ENCODE data around the gene PCDHGA5. TPM values are rescaled to one million over a fixed set of nuclear protein-coding genes. Genes with fewer than 3 reads are reported as not detected.
"Not testable (repeated sequence)": the region's sequence is repeated elsewhere in the genome, so short reads cannot be mapped to it uniquely, and the experiment has no call there.

PCDHGA5 gene
- total RNA-seq, result 10 to 100 TPM in 1 of 4 donors, 1 to 10 TPM in 3; 2.0 to 14.5 (median 3.3) TPM

DNA sequence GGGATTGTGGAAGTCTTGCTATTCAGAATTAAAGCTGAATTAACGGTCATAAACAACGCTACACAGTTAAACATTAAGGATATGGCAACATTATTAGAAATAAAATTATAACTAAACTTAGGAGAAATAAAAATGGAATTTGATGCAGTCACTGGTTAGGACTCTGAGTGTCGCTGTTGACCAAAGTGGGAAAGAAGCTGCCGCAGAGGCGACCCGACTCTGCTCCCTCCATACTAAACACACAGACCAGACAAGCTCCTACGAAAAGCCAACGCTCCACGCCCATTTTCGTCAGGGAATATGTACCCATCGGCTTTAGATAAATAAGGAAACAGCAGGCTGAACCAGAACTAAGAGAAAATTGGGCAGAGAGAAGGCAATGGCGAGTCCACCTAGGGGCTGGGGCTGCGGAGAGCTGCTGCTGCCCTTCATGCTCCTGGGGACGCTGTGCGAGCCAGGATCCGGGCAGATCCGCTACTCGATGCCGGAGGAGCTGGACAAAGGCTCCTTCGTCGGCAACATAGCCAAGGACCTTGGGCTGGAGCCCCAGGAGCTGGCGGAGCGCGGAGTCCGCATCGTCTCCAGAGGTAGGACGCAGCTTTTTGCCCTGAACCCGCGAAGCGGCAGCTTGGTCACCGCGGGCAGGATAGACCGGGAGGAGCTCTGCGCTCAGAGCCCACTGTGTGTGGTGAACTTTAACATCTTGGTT is at the start of gene PCDHGA5:
PCDHGA5 (plus strand) TSS at position 211 of the 709 bp plus-strand sequence; CDS start at position 380, 169 bp downstream.
- no peak for DNase-seq (ENCODE audit: low spot score)
- TF ChIP-seq, protein P1, sequence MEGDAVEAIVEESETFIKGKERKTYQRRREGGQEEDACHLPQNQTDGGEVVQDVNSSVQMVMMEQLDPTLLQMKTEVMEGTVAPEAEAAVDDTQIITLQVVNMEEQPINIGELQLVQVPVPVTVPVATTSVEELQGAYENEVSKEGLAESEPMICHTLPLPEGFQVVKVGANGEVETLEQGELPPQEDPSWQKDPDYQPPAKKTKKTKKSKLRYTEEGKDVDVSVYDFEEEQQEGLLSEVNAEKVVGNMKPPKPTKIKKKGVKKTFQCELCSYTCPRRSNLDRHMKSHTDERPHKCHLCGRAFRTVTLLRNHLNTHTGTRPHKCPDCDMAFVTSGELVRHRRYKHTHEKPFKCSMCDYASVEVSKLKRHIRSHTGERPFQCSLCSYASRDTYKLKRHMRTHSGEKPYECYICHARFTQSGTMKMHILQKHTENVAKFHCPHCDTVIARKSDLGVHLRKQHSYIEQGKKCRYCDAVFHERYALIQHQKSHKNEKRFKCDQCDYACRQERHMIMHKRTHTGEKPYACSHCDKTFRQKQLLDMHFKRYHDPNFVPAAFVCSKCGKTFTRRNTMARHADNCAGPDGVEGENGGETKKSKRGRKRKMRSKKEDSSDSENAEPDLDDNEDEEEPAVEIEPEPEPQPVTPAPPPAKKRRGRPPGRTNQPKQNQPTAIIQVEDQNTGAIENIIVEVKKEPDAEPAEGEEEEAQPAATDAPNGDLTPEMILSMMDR (IDR thresholded peaks at IDR 0.05), result no peak
- no peak for ATAC-seq (ENCODE audit: low FRiP score)

DNA sequence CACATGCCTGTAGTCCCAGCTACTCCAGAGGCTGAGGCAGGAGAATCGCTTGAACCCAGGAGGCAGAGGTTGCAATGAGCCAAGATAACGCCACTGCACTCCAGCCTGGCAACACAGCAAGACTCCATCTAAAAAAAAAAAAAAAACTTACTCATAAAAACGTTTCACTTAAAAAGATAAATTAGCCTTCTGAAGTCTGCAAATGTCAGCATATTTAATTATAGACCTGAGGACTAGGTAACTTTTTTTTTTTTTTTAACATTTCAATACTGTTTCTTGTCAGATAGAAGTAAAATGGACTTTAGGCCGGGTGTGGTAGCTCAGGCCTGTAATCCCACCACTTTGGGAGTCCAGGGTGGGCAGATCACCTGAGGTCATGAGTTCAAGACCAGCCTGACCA is 47.0 kb upstream of the PCDHGA5 start:
- not testable (repeated sequence) for DNase-seq (ENCODE audit: low spot score); ATAC-seq (ENCODE audit: low FRiP score)

DNA sequence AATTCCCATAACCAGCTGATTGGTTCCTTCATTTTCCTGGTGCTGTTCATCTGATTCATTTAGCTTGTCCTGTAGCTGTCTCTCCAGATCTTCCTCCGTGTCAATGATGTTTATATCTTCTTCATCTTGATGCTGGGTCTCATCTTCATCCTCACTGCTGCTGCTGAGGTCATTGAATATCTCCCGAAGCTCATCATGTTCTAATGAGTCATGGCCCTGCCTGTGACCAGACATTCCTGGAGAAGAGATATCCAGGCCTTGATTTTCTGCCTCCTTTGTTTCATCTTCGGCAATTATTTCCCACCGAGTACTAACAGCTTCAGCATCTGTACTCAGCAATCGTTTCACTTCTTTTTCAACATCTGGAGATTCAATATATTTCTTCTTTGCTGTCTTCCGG is 44.8 kb upstream of the PCDHGA5 start:
- TF ChIP-seq, protein P1 (IDR thresholded peaks at IDR 0.05), result no peak
- no peak for DNase-seq (ENCODE audit: low spot score)
- ATAC-seq (ENCODE audit: low FRiP score), result no peak

DNA sequence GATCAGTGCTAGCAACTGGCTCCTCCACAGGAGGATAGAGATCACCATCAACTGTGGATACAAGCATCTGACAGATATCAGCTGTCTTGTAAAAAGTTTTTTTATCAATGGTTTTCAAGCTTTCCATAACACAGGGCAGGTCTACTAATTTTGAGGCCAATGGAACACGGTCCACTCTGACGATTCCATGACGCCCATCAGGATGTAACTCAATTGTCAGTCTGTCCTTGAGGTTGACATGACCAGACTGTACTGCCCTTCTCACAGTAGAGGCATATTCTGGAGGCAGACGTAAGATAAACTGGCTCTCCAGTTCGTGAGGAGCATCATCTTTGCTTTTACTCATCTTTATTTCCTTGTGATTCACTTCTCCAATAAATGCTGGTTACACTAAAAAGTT is 44.3 kb upstream of the PCDHGA5 start:
- DNase-seq (ENCODE audit: low spot score), result no peak
- ATAC-seq (ENCODE audit: low FRiP score), result no peak
- TF ChIP-seq, protein P1 (IDR thresholded peaks at IDR 0.05), result no peak

DNA sequence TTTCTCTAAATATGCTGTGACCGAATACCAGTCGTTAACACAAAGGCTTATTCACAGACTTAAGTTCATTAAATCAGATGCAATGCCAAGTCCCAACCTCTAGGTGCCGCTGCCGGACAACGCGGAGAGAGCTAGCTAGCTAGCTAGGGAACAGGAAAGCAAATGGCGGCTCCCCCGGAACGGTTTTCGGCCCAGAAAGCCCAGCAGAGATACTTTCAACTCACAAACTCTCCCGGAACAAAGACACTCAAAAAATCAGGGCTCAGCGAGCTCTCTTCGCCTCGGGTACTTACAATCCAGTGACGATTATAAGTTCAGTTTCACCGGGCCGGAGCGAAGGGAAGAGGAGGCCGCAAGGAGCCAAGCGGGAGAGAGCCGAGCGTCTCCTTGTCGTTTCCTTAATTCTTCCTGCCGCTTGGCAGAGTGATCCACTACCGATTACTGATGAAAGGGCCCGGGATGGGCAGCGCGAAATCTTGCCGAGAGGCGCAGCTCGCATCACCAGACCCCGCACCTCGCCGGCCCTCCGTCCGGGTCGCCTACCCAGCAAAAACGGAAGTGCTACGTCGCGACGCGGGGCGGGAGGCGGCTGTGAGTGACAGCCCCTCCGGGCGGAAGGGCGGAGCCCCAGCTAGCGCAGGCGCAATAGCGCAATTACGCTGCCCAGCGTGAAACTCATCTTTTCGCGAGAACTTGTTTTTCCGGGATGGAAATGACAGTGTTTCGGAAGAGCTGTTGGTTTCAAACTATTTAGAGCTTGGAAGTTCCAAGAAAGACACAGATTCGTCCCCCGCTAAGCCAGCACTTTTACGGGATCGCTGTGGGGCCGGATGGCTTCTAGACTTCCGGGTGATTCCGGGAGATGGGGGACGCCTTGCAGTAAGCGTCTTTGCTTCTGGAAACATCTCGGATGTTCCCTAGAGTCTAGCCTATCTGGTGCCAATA is 43.5 kb upstream of the PCDHGA5 start, which contains the start of gene TAF7:
TAF7 (minus strand) TSS at position 560 of the 945 bp plus-strand sequence. CDS start 740 bp downstream, outside the sequence.
- peak; percentile 50 for DNase-seq (ENCODE audit: low spot score)

DNA sequence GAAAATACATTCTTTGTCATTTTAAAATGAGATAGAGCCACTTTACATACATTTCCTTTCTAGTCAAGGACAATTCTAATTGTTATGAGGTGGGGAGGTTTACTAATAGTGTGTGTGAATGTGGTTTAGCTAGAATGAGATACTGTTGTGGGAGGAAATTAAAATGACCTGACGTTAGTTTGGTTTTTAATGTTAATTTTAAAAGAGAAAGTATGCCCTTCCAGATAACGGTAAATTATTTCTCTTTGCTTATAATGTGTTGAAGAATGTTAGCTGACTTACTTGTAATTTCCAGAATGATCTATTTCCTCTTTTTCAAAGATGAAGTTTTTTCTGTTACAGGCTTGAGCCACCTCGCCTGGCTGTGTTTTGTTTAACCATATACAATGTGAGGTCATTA is 41.7 kb upstream of the PCDHGA5 start:
- TF ChIP-seq, protein P1 (IDR thresholded peaks at IDR 0.05), result no peak
- ATAC-seq (ENCODE audit: low FRiP score) (no peak), DNase-seq (ENCODE audit: low spot score) (no peak)

More for the DNA sequence above, 43.5 kb upstream of the PCDHGA5 start, which contains the start of gene TAF7:
- TF ChIP-seq, protein P1 (IDR thresholded peaks at IDR 0.05), result peak in 1 of 3 donors; percentile 12
- ATAC-seq (ENCODE audit: low FRiP score), result peak; percentile 98
